Measurements from ENCODE around the gene LINS1. TPM values are rescaled to one million over a fixed set of nuclear protein-coding genes. Genes with fewer than 3 reads are reported as not detected.

Gene LINS1
- total and polyA plus RNA-seq, 8 donors = 12.0 to 31.6 (median 23.9) TPM

DNA sequence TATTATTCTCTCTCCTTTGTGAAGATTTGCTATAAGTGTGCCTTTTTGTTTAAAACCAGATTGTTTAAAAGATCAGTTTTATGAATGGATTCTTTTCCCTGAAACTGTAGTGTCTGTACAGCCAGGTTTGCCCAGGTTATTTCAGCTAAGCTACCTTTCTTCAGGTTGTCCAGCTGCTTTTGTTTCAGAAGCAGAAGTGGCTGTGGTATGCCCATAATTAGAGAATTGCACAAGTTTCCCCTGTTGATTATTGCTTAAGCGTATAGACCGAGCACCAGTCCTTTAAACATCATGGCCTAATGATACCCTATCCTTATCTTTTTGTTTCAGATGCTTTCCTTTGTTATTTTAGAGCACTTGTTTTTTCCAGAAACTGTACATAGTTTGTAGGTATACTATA lies 10.6 kb upstream of the LINS1 start:
- TF ChIP-seq, protein P1, sequence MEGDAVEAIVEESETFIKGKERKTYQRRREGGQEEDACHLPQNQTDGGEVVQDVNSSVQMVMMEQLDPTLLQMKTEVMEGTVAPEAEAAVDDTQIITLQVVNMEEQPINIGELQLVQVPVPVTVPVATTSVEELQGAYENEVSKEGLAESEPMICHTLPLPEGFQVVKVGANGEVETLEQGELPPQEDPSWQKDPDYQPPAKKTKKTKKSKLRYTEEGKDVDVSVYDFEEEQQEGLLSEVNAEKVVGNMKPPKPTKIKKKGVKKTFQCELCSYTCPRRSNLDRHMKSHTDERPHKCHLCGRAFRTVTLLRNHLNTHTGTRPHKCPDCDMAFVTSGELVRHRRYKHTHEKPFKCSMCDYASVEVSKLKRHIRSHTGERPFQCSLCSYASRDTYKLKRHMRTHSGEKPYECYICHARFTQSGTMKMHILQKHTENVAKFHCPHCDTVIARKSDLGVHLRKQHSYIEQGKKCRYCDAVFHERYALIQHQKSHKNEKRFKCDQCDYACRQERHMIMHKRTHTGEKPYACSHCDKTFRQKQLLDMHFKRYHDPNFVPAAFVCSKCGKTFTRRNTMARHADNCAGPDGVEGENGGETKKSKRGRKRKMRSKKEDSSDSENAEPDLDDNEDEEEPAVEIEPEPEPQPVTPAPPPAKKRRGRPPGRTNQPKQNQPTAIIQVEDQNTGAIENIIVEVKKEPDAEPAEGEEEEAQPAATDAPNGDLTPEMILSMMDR (IDR thresholded peaks at IDR 0.05) = no peak
- no peaks in the 10 kb centered on the region for H3K27me3 ChIP-seq
- ATAC-seq = no peak
- H3K4me1 ChIP-seq = peaks cover 0 to 4% of the 10 kb centered on the region in 2 donors
- peak overlapping the region in 1 of 2 donors; percentile 5 for H3K27ac ChIP-seq
- no peak for DNase-seq
- H3K4me3 ChIP-seq = no peak overlapping the region
- intact Hi-C loops (cut with DNase I) = no loop called here
- no peaks in the 10 kb centered on the region for H3K9me3 ChIP-seq
- H3K36me3 ChIP-seq = peaks cover 0 to 69% of the 10 kb centered on the region in 2 donors

DNA sequence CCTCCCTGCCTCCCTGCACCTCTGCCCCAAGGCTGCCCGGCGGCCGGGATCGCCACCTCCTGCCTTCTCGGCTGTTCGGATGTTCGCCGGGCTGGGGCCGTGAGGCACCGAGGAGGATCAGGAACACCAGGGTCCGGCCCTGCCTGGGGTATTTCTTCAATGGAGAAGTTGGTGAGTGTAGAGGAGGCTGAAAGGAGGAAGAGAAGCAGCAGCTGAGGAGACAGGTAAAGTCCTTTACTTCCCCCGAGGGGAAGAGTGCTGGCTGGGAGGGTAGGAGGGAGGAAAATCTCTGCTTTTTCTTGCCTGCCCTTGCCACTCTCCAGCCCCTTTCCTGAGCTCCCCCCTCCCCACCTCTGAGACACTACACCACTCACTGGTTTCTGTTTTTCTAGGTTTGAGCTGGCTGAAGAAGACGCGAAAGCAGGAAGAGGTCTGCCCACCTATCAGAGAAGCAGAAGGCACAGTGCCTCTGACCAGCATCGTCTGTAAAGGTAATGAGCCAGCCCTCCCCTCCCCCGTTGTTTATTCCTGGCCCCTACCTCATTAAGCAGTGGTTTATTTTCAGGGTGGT lies 924 bp upstream of the LINS1 start:
- DNase-seq (no peak), ATAC-seq (peak; percentile 1)
- intact Hi-C loops (cut with DNase I) = no loop called here
- peak overlapping the region; percentile 95 to 96 for H3K4me3 ChIP-seq
- H3K27ac ChIP-seq = peak overlapping the region; percentile 75 to 92
- H3K36me3 ChIP-seq = peaks cover 0 to 14% of the 10 kb centered on the region in 2 donors
- no peaks in the 10 kb centered on the region for H3K27me3 ChIP-seq
- peaks cover 14 to 45% of the 10 kb centered on the region in 2 donors for H3K4me1 ChIP-seq
- TF ChIP-seq, protein P1 (IDR thresholded peaks at IDR 0.05) = no peak
- no peaks in the 10 kb centered on the region for H3K9me3 ChIP-seq

DNA sequence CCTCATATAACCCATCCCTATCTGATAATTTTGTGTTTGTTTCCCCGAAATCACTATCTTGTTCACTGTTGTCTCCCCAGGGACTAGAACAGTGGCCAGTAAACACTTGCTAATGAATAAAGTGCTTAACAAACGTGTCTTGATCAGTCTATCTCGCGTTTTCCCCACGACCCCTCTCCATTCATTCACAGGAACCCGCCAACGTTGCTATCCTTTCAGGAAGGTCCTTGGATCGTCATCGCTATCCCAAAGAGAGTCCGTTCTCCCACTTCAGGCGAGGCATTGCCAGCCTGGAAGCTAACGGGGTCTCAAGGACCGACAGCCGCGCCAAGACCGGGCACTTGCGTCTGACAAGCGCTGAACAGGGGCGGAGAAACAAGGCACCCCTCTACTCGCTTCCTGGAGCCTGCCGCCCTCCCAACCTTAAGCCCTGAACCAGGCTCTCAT lies 344 bp downstream of the LINS1 start:
- TF ChIP-seq, protein P1 (IDR thresholded peaks at IDR 0.05) = no peak
- peaks cover 14 to 55% of the 10 kb centered on the region in 2 donors for H3K4me1 ChIP-seq
- intact Hi-C loops (cut with DNase I) = no loop called here
- peak overlapping the region; percentile 77 to 92 for H3K27ac ChIP-seq
- peak overlapping the region; percentile 65 to 95 for H3K4me3 ChIP-seq
- no peaks in the 10 kb centered on the region for H3K27me3 ChIP-seq
- DNase-seq = no peak
- no peaks in the 10 kb centered on the region for H3K9me3 ChIP-seq
- peaks cover 0 to 7% of the 10 kb centered on the region in 2 donors for H3K36me3 ChIP-seq
- peak; percentile 19 for ATAC-seq

DNA sequence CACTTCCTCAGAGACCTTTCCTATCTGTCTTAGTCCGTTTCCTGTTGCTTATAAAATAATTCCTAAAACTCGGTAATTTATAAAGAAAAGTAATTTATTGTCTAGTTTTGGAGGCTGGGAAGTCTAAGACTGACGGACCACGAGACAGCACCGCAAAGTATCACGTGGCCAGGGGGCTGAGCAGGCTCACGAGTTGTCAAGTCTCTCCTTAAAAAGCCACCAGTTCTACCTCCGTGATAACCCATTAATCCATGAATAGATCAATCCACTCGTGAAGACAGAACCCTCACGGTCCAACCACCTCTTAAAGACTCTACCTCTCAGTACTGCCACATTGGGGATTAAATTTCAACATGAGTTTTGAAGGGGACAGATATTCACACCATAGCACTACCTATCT lies 821 bp downstream of the LINS1 start:
- H3K27me3 ChIP-seq = no peaks in the 10 kb centered on the region
- H3K4me1 ChIP-seq = peaks cover 14 to 59% of the 10 kb centered on the region in 2 donors
- H3K4me3 ChIP-seq = peak overlapping the region; percentile 65 to 95
- no peaks in the 10 kb centered on the region for H3K9me3 ChIP-seq
- no peak for ATAC-seq
- TF ChIP-seq, protein P1 (IDR thresholded peaks at IDR 0.05) = no peak
- peaks cover 0 to 5% of the 10 kb centered on the region in 2 donors for H3K36me3 ChIP-seq
- H3K27ac ChIP-seq = peak overlapping the region; percentile 77 to 92
- intact Hi-C loops (cut with DNase I) = no loop called here
- DNase-seq = peak in 2 of 4 donors; percentile 37 to 53

DNA sequence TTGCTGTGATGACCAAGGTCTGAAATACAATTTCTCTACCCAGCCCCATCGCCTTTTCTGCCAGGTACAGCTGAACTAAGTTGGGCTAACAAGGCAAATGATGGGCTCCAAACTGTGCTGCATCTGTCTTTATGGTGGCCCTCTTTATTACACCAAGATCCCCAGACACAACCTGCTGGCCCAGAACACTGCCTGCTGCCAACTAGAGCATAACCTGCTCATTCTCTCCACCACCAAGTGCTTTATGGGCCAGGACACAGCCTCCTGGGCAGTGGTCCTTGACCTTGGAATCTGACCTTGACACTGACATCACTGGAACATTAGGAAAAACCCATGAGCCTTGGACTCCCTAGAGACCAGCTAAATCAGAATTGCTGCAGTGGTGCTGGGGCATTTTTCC lies 3.3 kb downstream of the LINS1 start:
- no peak overlapping the region for H3K4me3 ChIP-seq
- ATAC-seq (no peak), DNase-seq (no peak)
- intact Hi-C loops (cut with DNase I) = no loop called here
- TF ChIP-seq, protein P1 (IDR thresholded peaks at IDR 0.05) = no peak
- no peak overlapping the region for H3K27ac ChIP-seq
- H3K27me3 ChIP-seq = no peaks in the 10 kb centered on the region
- no peaks in the 10 kb centered on the region for H3K9me3 ChIP-seq
- peaks cover 12 to 55% of the 10 kb centered on the region in 2 donors for H3K4me1 ChIP-seq
- H3K36me3 ChIP-seq = no peaks in the 10 kb centered on the region
